ENCODE measurements around the gene PTPRN2. TPM values are rescaled to one million over a fixed set of nuclear protein-coding genes. Genes with fewer than 3 reads are reported as not detected.
A peak's percentile ranks its signal among the peaks of the same experiment; 100 is the strongest.

The PTPRN2 gene
- total and polyA plus RNA-seq, 2 donors (not counting 1 experiment from before 2014, with no cell fraction given) = 0.54 to 1.2 TPM

DNA sequence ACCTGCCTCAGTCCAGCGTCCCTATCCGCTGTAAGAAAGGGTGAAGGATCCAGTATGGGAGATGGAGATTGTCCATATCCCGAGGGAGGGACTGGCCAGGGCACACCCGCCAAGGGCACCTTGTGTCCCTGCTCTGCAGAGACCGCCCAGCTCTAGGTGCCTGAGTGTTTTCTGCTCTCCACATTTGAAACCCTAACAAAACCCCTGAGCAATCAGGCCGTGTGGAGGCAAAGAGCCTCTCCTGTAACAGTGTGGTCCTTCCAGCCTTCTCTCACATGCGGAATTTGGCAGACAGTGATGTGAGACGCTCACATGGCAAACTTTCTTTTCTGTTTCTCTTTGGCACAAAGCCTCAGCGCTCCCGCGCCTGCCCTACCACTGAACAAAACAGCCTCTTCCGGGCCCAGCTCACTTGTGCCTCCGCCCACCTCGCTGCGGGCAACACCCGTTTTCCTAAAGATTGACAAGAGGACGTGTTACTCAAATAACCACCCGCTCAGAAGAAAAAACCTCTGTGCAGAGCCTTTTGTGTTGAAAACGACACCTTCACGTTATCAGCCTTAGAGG lies 736.0 kb downstream of the PTPRN2 start:
- H3K9me3 ChIP-seq (ENCODE audit: control insufficient read depth, insufficient read depth, low read depth, low read length) = no peaks in the 10 kb centered on the region
- no peak overlapping the region for H3K27ac ChIP-seq (ENCODE audit: insufficient read depth, low read length)
- DNase-seq (ENCODE audit: low read depth in 2 of 2) = peak in 1 of 2 donors; percentile 27
- H3K4me1 ChIP-seq (ENCODE audit: control insufficient read depth, extremely low read depth, insufficient read depth, low read length) = no peaks in the 10 kb centered on the region
- H3K4me3 ChIP-seq (replicated peaks in 1 of 4; ENCODE audit: control extremely low read depth in 1 of 4, insufficient read depth in 1 of 4, low read depth in 3 of 4, low read length in 4 of 4) = no peak overlapping the region
- H3K9ac ChIP-seq (ENCODE audit: insufficient read depth, low read length) = no peak overlapping the region
- H3K4me2 ChIP-seq (ENCODE audit: extremely low read depth, insufficient read depth, low read length) = no peak overlapping the region
- no peaks in the 10 kb centered on the region for H3K27me3 ChIP-seq (ENCODE audit: control insufficient read depth, insufficient read depth, low read length)
- no peaks in the 10 kb centered on the region for H4K20me1 ChIP-seq (ENCODE audit: control insufficient read depth, extremely low read depth, insufficient read depth, low read length)
- TF ChIP-seq EZH2 (IDR thresholded peaks at IDR 0.05; ENCODE audit: low read length, missing control alignments) (no peak), CTCF (conservative IDR thresholded peaks at IDR 0.05 in 1 of 2, IDR thresholded peaks at IDR 0.05 in 1 of 2; ENCODE audit: low read depth in 1 of 2, low read length in 2 of 2) (no peak)
- H2AFZ ChIP-seq (ENCODE audit: low read length) = no peak overlapping the region
- H3K36me3 ChIP-seq (ENCODE audit: control insufficient read depth, insufficient read depth, low read length) = no peaks in the 10 kb centered on the region
- no peaks in the 10 kb centered on the region for H3K79me2 ChIP-seq (ENCODE audit: control insufficient read depth, insufficient read depth, low read length)

- Histone ChIP-seq H3K4me3 (replicated peaks in 1 of 4; ENCODE audit: control extremely low read depth in 1 of 4, insufficient read depth in 1 of 4, low read depth in 3 of 4, low read length in 4 of 4) (no peak overlapping the region), H4K20me1 (ENCODE audit: control insufficient read depth, extremely low read depth, insufficient read depth, low read length) (no peaks in the 10 kb centered on the region), H3K27me3 (ENCODE audit: control insufficient read depth, insufficient read depth, low read length) (no peaks in the 10 kb centered on the region), H3K79me2 (ENCODE audit: control insufficient read depth, insufficient read depth, low read length) (no peaks in the 10 kb centered on the region), H3K27ac (ENCODE audit: insufficient read depth, low read length) (no peak overlapping the region), H3K9me3 (ENCODE audit: control insufficient read depth, insufficient read depth, low read depth, low read length) (no peaks in the 10 kb centered on the region), H3K36me3 (ENCODE audit: control insufficient read depth, insufficient read depth, low read length) (no peaks in the 10 kb centered on the region), H3K9ac (ENCODE audit: insufficient read depth, low read length) (no peak overlapping the region), H3K4me2 (ENCODE audit: extremely low read depth, insufficient read depth, low read length) (no peak overlapping the region), H3K4me1 (ENCODE audit: control insufficient read depth, extremely low read depth, insufficient read depth, low read length) (no peaks in the 10 kb centered on the region), H2AFZ (ENCODE audit: low read length) (no peak overlapping the region)
- DNase-seq (ENCODE audit: low read depth in 2 of 2) = no peak
- TF ChIP-seq CTCF (conservative IDR thresholded peaks at IDR 0.05 in 1 of 2, IDR thresholded peaks at IDR 0.05 in 1 of 2; ENCODE audit: low read depth in 1 of 2, low read length in 2 of 2) = no peak
- no peak for TF ChIP-seq EZH2 (IDR thresholded peaks at IDR 0.05; ENCODE audit: low read length, missing control alignments)
Observed at GRCh38 chr7:157850481-157851444, 736.9 kb downstream of the PTPRN2 start.

DNA sequence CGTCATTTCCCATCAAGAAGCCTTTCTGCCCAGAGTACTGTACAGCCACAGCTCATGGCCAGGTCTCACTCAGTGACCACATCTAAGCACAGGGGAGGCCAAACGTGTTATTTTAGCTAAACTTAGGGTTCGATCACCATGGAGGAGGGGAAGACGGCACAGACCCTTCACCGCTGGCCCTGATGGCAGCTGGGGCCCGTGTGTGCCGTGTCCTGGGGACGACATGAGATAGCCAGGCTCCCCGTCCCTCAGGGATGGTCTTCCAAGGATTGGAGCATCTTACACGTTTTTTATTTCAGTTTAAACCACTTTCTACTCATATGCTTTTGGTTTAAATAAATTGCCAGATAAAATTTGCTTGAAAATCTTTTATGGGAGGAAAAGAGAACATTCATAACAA lies 737.9 kb downstream of the PTPRN2 start:
- no peaks in the 10 kb centered on the region for H4K20me1 ChIP-seq (ENCODE audit: control insufficient read depth, extremely low read depth, insufficient read depth, low read length)
- no peak overlapping the region for H3K27ac ChIP-seq (ENCODE audit: insufficient read depth, low read length)
- H3K4me2 ChIP-seq (ENCODE audit: extremely low read depth, insufficient read depth, low read length) = no peak overlapping the region
- no peak overlapping the region for H3K4me3 ChIP-seq (replicated peaks in 1 of 4; ENCODE audit: control extremely low read depth in 1 of 4, insufficient read depth in 1 of 4, low read depth in 3 of 4, low read length in 4 of 4)
- no peak for DNase-seq (ENCODE audit: low read depth in 2 of 2)
- no peaks in the 10 kb centered on the region for H3K9me3 ChIP-seq (ENCODE audit: control insufficient read depth, insufficient read depth, low read depth, low read length)
- H3K36me3 ChIP-seq (ENCODE audit: control insufficient read depth, insufficient read depth, low read length) = no peaks in the 10 kb centered on the region
- no peaks in the 10 kb centered on the region for H3K79me2 ChIP-seq (ENCODE audit: control insufficient read depth, insufficient read depth, low read length)
- no peak for TF ChIP-seq CTCF (conservative IDR thresholded peaks at IDR 0.05 in 1 of 2, IDR thresholded peaks at IDR 0.05 in 1 of 2; ENCODE audit: low read depth in 1 of 2, low read length in 2 of 2)
- no peak for TF ChIP-seq EZH2 (IDR thresholded peaks at IDR 0.05; ENCODE audit: low read length, missing control alignments)
- H3K9ac ChIP-seq (ENCODE audit: insufficient read depth, low read length) = no peak overlapping the region
- H3K4me1 ChIP-seq (ENCODE audit: control insufficient read depth, extremely low read depth, insufficient read depth, low read length) = no peaks in the 10 kb centered on the region
- no peaks in the 10 kb centered on the region for H3K27me3 ChIP-seq (ENCODE audit: control insufficient read depth, insufficient read depth, low read length)
- H2AFZ ChIP-seq (ENCODE audit: low read length) = no peak overlapping the region

All from fibroblast of lung (primary cell).